HEK293T (cell line): ENCODE data around the gene ZC3H12A.

ENCODE experiments used
- FOXK2 ChIP-seq: fragments of 450-650 bp; IDR thresholded peaks from 2 replicates; pipeline ENCODE4 v1.6.1; 2016; ENCODE audit warnings: mild to moderate bottlenecking
- ZNF384 ChIP-seq: fragments of 450-650 bp; IDR thresholded peaks from 2 replicates; pipeline ENCODE4 v1.6.1; 2016

GRCh38 chr1:37441490-37441889, 32.9 kb upstream of the ZC3H12A start:
- TF ChIP-seq ZNF384 (no peak), FOXK2 (no peak)
